Tibial nerve (tissue), 4 donors: ENCODE measurements around the gene ZRSR2. TPM values are rescaled to one million over a fixed set of nuclear protein-coding genes. Genes with fewer than 3 reads are reported as not detected.

Experiments used
- DNase-seq, 2 donors: peaks; one replicate each; pipeline ENCODE4 v3.0.0-alpha.2; 2019; ENCODE audit warnings: low spot score in 2 of 2
- H3K27ac ChIP-seq, 4 donors: fragments of 200-600 bp; sonication (generic) in 3 of 4; one replicate each; pipeline ENCODE4 v1.5.1; 2017 to 2019; ENCODE audit warnings: mild to moderate bottlenecking in 1 of 4
- H3K27me3 ChIP-seq, 2 donors: fragments of 200-600 bp; sonication (generic) in 1 of 2; one replicate each; pipeline versions ENCODE4 v1.5.1 to v1.6.0; 2017 to 2019
- H3K36me3 ChIP-seq, 3 donors: fragments of 200-600 bp; sonication (generic); one replicate each; pipeline ENCODE4 v1.5.1; 2018 to 2019
- H3K4me1 ChIP-seq, 4 donors: fragments of 200-600 bp; sonication (generic) in 3 of 4; one replicate each; pipeline ENCODE4 v1.5.1; 2017 to 2019
- H3K4me3 ChIP-seq, 4 donors: fragments of 200-600 bp; sonication (generic) in 3 of 4; one replicate each; pipeline ENCODE4 v1.5.1; 2017 to 2019; ENCODE audit warnings: mild to moderate bottlenecking in 1 of 4, moderate library complexity in 1 of 4
- H3K9me3 ChIP-seq, 4 donors: fragments of 200-600 bp; sonication (generic) in 3 of 4; one replicate each; pipeline ENCODE4 v1.5.1; 2017 to 2019
- EP300 ChIP-seq, 2 donors: sonication (generic); formaldehyde crosslinking; IDR thresholded peaks; one replicate each; pipeline ENCODE4 v1.6.1; 2017; ENCODE audit warnings: antibody characterized with exemption in 2 of 2, mild to moderate bottlenecking in 1 of 2
- POLR2A ChIP-seq, 2 donors: fragments of 450-650 bp; IDR thresholded peaks; one replicate each; pipeline ENCODE4 v1.6.1; 2017; ENCODE audit warnings: antibody characterized with exemption in 2 of 2, mild to moderate bottlenecking in 2 of 2, moderate library complexity in 2 of 2
- WGBS, 2 donors: methylation state at CpG; one replicate each; pipeline ENCODE4 v1.1.5; 2018; 5-methylcytosine and 5-hydroxymethylcytosine counted together
- total RNA-seq, 4 donors: library from RNA; depleted of rRNA; stranded (reverse); fragments of >200 nt; gene quantifications; one replicate each; pipeline ENCODE4 v1.1.0, GENCODE V29; 2016
- TF ChIP-seq, protein P1 (sequence below), 5 experiments: fragments of 200-600 bp in 3 of 5; fragments of 450-650 bp in 2 of 5; sonication (generic) in 3 of 5; IDR thresholded peaks; one replicate each; pipeline ENCODE4 v1.5.1; 2016 to 2019; ENCODE audit warnings: antibody characterized with exemption in 5 of 5, mild to moderate bottlenecking in 3 of 5, moderate library complexity in 2 of 5

Gene ZRSR2
- total RNA-seq, 4 donors from 2014 or later = 2.4 to 12.8 (median 9.3) TPM

- no peak for DNase-seq
- peaks cover 0 to 16% (median 0%) of the 10 kb centered on the region in 4 donors for H3K4me1 ChIP-seq
- H3K27ac ChIP-seq = peak overlapping the region; percentile 36 to 96 (median 93)
- no peaks in the 10 kb centered on the region for H3K36me3 ChIP-seq
- peak overlapping the region in 1 of 4 donors; percentile 67 for H3K4me3 ChIP-seq
- no peaks in the 10 kb centered on the region for H3K27me3 ChIP-seq
- 23 to 37% methylated on average over 4 of the region's 4 CpGs for WGBS, 2 donors
- TF ChIP-seq EP300 (IDR thresholded peaks at IDR 0.05) = no peak
- no peaks in the 10 kb centered on the region for H3K9me3 ChIP-seq
Measured at GRCh38 chrX:15856222-15856587, 65.9 kb downstream of the ZRSR2 start.

DNA sequence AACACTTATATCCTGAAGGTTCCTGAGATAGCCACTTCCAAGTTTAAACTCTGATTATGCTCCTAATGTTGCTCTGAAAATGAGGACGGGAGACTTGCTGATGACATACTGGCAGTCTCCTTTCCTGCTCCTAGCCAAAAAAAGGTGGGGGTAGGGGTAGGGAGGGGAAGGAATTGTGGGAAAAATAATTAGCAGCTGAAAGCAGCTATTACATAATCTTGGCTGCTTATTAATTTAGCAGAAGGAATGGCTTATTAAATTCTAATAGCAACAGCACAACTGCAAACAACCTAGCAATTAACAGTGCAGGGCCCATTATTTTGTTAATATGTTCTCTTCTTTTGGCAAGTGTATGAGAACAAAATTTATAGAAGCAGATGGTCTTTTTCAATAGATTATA, 66.4 kb downstream of the ZRSR2 start:
- peaks cover 0 to 16% (median 0%) of the 10 kb centered on the region in 4 donors for H3K4me1 ChIP-seq
- no peaks in the 10 kb centered on the region for H3K36me3 ChIP-seq
- H3K4me3 ChIP-seq = no peak overlapping the region
- DNase-seq = no peak
- H3K27ac ChIP-seq = peak overlapping the region; percentile 36 to 96 (median 93)
- WGBS, 2 donors = 15 to 28% methylated on average over 1 of the region's 1 CpG
- H3K9me3 ChIP-seq = no peaks in the 10 kb centered on the region
- TF ChIP-seq POLR2A (IDR thresholded peaks at IDR 0.05) (no peak), EP300 (IDR thresholded peaks at IDR 0.05) (no peak)
- TF ChIP-seq, protein P1, sequence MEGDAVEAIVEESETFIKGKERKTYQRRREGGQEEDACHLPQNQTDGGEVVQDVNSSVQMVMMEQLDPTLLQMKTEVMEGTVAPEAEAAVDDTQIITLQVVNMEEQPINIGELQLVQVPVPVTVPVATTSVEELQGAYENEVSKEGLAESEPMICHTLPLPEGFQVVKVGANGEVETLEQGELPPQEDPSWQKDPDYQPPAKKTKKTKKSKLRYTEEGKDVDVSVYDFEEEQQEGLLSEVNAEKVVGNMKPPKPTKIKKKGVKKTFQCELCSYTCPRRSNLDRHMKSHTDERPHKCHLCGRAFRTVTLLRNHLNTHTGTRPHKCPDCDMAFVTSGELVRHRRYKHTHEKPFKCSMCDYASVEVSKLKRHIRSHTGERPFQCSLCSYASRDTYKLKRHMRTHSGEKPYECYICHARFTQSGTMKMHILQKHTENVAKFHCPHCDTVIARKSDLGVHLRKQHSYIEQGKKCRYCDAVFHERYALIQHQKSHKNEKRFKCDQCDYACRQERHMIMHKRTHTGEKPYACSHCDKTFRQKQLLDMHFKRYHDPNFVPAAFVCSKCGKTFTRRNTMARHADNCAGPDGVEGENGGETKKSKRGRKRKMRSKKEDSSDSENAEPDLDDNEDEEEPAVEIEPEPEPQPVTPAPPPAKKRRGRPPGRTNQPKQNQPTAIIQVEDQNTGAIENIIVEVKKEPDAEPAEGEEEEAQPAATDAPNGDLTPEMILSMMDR (IDR thresholded peaks at IDR 0.05) = no peak
- H3K27me3 ChIP-seq = no peaks in the 10 kb centered on the region

DNA sequence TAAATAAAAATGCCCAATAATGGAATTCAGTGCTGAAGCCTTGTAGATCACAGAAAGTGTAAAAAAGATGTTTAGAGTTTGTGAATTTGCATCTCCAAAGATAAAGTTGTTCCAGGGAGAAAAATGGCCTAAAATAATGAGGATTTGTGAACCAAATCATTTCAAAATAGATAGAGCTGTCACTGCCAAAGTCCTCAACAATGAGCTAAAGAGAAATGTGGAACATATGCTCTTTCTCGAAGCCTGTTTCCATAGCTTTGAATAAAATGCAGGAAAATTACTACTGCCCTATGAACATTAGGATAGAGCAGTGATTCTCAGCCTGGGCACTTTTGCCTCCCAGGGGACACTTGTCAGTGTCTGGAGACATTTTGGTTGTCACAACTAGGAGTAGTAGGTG, 67.8 kb downstream of the ZRSR2 start:
- DNase-seq = no peak
- 40 to 61% methylated on average over 1 of the region's 1 CpG for WGBS, 2 donors
- Histone ChIP-seq H3K36me3 (no peaks in the 10 kb centered on the region), H3K4me1 (peaks cover 0 to 16% (median 0%) of the 10 kb centered on the region in 4 donors), H3K27me3 (peaks cover 0 to 3% of the 10 kb centered on the region in 2 donors), H3K27ac (no peak overlapping the region), H3K9me3 (no peaks in the 10 kb centered on the region), H3K4me3 (no peak overlapping the region)
- TF ChIP-seq EP300 (IDR thresholded peaks at IDR 0.05) (no peak), POLR2A (IDR thresholded peaks at IDR 0.05) (no peak)
- TF ChIP-seq, protein P1 (IDR thresholded peaks at IDR 0.05) = no peak

DNA sequence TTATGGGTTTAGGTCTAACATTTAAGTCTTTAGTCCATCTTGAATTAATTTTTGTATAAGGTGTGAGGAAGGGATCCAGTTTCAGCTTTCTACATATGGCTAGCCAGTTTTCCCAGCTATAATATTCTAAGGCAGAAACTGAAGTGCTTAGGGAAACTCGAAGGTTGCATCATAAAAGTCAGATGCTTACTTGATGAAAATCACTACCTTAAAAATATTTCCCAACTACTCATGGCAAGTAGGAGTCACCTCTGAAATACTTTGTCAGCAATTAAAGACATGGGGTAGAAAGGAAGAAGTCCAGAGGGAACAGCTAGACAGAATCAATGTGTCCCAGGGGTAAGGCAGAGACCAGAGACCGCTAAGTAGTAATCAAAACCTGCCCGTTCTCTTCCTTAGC, 70.6 kb downstream of the ZRSR2 start:
- Histone ChIP-seq H3K36me3 (no peaks in the 10 kb centered on the region), H3K9me3 (no peaks in the 10 kb centered on the region), H3K27me3 (peaks cover 0 to 6% of the 10 kb centered on the region in 2 donors), H3K27ac (no peak overlapping the region), H3K4me3 (no peak overlapping the region), H3K4me1 (peaks cover 0 to 4% (median 0%) of the 10 kb centered on the region in 4 donors)
- DNase-seq = no peak
- TF ChIP-seq EP300 (IDR thresholded peaks at IDR 0.05) (no peak), POLR2A (IDR thresholded peaks at IDR 0.05) (no peak)
- TF ChIP-seq, protein P1 (IDR thresholded peaks at IDR 0.05) = no peak
- 93% methylated on average over 3 of the region's 3 CpGs for WGBS, 2 donors

GRCh38 chrX:15864023-15864422, 73.7 kb downstream of the ZRSR2 start:
- H3K27ac ChIP-seq = no peak overlapping the region
- DNase-seq = no peak
- TF ChIP-seq EP300 (IDR thresholded peaks at IDR 0.05) = no peak
- TF ChIP-seq, protein P1 (IDR thresholded peaks at IDR 0.05) = no peak
- TF ChIP-seq POLR2A (IDR thresholded peaks at IDR 0.05) = no peak
- 72 to 75% methylated on average over 3 of the region's 3 CpGs for WGBS, 2 donors
- H3K27me3 ChIP-seq = peaks cover 0 to 6% of the 10 kb centered on the region in 2 donors
- no peaks in the 10 kb centered on the region for H3K4me1 ChIP-seq
- no peak overlapping the region for H3K4me3 ChIP-seq
- no peaks in the 10 kb centered on the region for H3K9me3 ChIP-seq
- H3K36me3 ChIP-seq = no peaks in the 10 kb centered on the region

DNA sequence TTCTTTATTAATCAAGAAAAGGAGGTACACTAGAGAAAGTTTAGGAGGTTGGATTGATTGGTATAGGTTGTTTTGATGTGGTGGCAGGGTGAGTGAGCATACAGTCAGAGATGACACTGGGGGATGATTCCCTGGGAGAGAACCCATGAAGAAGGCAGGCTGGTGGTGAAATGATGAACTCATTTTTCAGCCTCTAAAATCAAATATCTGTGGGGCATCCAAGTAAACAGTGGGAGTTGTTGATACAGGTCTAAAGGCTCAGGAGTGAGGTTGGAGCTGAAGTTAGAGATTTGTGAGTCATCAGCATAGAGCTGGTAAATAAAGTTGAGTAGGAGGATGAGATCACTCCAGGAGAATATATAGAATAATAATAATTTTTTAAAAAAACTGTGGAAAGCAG, 74.3 kb downstream of the ZRSR2 start:
- TF ChIP-seq POLR2A (IDR thresholded peaks at IDR 0.05) (no peak), EP300 (IDR thresholded peaks at IDR 0.05) (no peak)
- TF ChIP-seq, protein P1 (IDR thresholded peaks at IDR 0.05) = no peak
- no peaks in the 10 kb centered on the region for H3K4me1 ChIP-seq
- no peaks in the 10 kb centered on the region for H3K36me3 ChIP-seq
- peaks cover 0 to 6% of the 10 kb centered on the region in 2 donors for H3K27me3 ChIP-seq
- H3K9me3 ChIP-seq = no peaks in the 10 kb centered on the region
- DNase-seq = no peak
- no peak overlapping the region for H3K4me3 ChIP-seq
- H3K27ac ChIP-seq = no peak overlapping the region
